Activated T-cell treated with anti-CD3 and anti-CD28 coated beads, Interleukin-2, amount 50 U/mL, for 4 hours (primary cell): ENCODE results near the gene ROR1. TPM values are rescaled to one million over a fixed set of nuclear protein-coding genes. Genes with fewer than 3 reads are reported as not detected.
"Not testable (repeated sequence)": the region's sequence is repeated elsewhere in the genome, so short reads cannot be mapped to it uniquely, and the experiment has no call there.

Source experiments
- ATAC-seq, 2 donors: fragments of 200-7000 bp; cut with Tn5 transposase; one replicate each; pipeline ENCODE4 v1.10.0; 2021
- DNase-seq: peaks from one replicate; pipeline ENCODE4 v3.0.0-alpha.2; 2020
- H3K27me3 Mint-ChIP-seq: one replicate; pipeline ENCODE4 v1.8.0; 2021; ENCODE audit warnings: low read depth, mixed read lengths
- H3K36me3 Mint-ChIP-seq: one replicate; pipeline ENCODE4 v1.8.0; 2022; ENCODE audit warnings: mixed read lengths; ENCODE audit not compliant: insufficient read depth
- H3K4me1 Mint-ChIP-seq: one replicate; pipeline ENCODE4 v1.8.0; 2021; ENCODE audit warnings: low read depth, mixed read lengths
- H3K4me3 Mint-ChIP-seq: one replicate; pipeline ENCODE4 v1.8.0; 2021; ENCODE audit warnings: mild to moderate bottlenecking, moderate library complexity, mixed read lengths
- H3K9me3 Mint-ChIP-seq: one replicate; pipeline ENCODE4 v1.8.0; 2021; ENCODE audit warnings: mixed read lengths
- total RNA-seq, 3 donors: library from RNA; stranded (reverse); gene quantifications; one replicate each; pipeline ENCODE4 v1.2.1, GENCODE V29; 2021

The ROR1 gene
- total RNA-seq, 3 donors from 2014 or later = 0.08 to 0.38 (median 0.18) TPM

DNA sequence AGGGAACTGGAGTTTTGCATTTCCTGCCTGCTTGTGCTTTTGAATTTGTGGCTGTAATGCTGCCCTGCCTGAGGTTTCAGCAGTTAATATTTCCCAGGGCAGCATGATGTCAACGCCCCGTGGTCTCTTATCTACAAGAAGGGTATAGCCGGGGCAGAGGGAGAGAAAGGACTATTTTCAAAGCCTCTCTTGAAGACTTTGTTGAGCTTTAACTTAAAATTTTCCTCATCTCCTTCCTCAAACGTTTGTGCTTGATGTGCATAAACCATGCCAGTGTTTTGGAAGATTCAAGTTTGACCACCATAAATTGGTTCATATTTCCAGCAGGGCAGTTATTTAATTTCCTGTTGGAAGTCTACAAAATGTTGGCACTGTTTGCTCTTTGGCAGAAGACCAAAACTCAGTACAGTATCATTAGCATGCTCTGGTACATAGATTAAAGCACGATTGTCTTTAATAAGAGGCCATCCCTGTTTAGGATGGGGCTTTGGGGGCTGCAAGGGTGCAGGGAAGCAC is 43.4 kb downstream of the ROR1 start:
- no peaks in the 10 kb centered on the region for H3K36me3 Mint-ChIP-seq
- no peaks in the 10 kb centered on the region for H3K9me3 Mint-ChIP-seq
- ATAC-seq (no peak), DNase-seq (no peak)
- H3K27me3 Mint-ChIP-seq = peaks cover 6% of the 10 kb centered on the region
- no peak overlapping the region for H3K4me3 Mint-ChIP-seq
- H3K4me1 Mint-ChIP-seq = no peaks in the 10 kb centered on the region

DNA sequence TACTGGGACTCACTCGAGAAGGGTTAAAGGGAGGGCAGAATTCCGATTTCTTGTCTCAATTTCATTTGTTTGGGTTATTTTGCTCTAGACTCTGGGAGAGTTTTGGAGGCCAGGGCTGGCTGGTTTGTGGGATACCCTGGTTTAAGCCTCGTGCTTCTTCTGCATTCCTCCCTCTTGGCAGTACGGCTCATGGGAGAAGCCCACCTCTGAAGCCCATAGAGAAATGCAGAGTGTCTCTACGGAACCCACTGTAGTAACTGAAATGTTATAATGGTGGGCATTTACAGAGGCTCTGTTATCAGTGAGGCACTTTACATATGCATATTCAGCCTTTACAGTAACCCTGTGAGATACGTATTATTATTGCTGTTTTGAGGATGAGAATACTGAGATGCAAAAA is 43.9 kb downstream of the ROR1 start:
- Mint-ChIP-seq H3K9me3 (no peaks in the 10 kb centered on the region), H3K4me3 (no peak overlapping the region), H3K36me3 (no peaks in the 10 kb centered on the region), H3K27me3 (peaks cover 6% of the 10 kb centered on the region), H3K4me1 (no peaks in the 10 kb centered on the region)
- no peak for DNase-seq
- no peak for ATAC-seq

- no peaks in the 10 kb centered on the region for H3K36me3 Mint-ChIP-seq
- H3K4me1 Mint-ChIP-seq = no peaks in the 10 kb centered on the region
- no peak for DNase-seq
- H3K4me3 Mint-ChIP-seq = no peak overlapping the region
- H3K9me3 Mint-ChIP-seq = no peaks in the 10 kb centered on the region
- H3K27me3 Mint-ChIP-seq = peaks cover 6% of the 10 kb centered on the region
- ATAC-seq = no peak
Observed at GRCh38 chr1:63818567-63819325, 44.9 kb downstream of the ROR1 start.

DNA sequence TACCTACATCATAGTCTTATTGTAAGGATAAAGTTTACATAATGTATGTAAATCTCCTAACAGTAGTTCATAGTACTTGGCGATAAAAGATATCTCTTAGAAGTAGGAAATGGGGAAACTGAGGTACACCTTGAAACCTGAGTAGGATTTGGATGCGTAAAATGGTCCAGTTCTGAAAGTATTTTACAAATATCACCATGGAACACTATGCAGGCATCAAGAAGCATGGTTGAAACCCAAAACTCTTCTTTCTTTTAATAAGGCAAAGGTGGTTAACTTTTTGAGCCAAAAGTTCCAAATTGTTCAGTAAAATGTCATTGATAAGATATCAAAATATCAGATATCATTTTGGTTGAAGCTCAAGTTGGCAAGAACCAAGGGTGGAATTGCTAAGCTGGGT is 46.0 kb downstream of the ROR1 start:
- no peak overlapping the region for H3K4me3 Mint-ChIP-seq
- DNase-seq = no peak

GRCh38 chr1:63821091-63822005 is 47.5 kb downstream of the ROR1 start:
- Mint-ChIP-seq H3K4me1 (no peaks in the 10 kb centered on the region), H3K36me3 (no peaks in the 10 kb centered on the region), H3K27me3 (peaks cover 6% of the 10 kb centered on the region), H3K4me3 (no peak overlapping the region), H3K9me3 (no peaks in the 10 kb centered on the region)
- no peak for DNase-seq
- no peak for ATAC-seq

More for the DNA sequence above, 46.0 kb downstream of the ROR1 start:
- ATAC-seq = no peak
- H3K4me1 Mint-ChIP-seq = no peaks in the 10 kb centered on the region
- H3K27me3 Mint-ChIP-seq = peaks cover 6% of the 10 kb centered on the region
- no peaks in the 10 kb centered on the region for H3K36me3 Mint-ChIP-seq
- H3K9me3 Mint-ChIP-seq = no peaks in the 10 kb centered on the region

DNA sequence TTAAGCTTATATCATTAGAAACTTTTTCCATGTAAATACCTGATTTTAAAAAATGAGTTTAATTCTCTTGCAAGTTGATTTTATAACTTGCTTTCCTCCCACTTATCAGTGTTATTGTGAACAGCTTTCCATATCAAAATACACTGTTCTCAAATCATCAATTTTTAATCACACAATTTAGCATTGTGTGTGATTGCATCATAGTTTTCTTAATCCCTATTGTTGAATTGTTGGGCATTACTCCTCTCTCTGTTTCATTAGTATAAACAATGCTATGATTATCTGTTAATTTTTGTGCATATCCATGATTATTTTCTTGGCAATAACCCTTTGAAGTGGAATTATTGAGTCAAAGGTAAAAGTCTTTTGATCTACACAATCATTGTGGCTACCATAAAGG is 48.7 kb downstream of the ROR1 start:
- Mint-ChIP-seq H3K36me3 (no peaks in the 10 kb centered on the region), H3K4me3 (no peak overlapping the region), H3K4me1 (no peaks in the 10 kb centered on the region), H3K27me3 (peaks cover 5% of the 10 kb centered on the region), H3K9me3 (no peaks in the 10 kb centered on the region)
- ATAC-seq (no peak), DNase-seq (no peak)

DNA sequence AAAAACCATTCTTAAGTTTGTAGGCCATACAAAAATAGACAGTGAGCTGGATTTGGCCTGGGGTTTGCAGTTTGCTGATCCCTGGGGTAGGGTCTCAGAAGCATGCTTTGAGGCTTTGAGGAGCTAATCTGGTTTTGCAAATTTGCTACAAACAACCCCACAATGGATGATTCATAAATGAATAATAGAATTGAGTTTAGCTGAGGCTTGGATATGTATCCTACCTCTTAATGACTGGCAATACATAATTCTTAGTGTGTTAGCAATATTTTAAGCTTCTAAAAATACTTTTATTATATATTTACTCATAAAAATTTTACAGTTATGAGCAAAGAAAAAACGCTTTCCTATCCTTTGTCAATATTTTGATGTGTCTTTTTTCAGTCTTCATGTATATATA is 50.6 kb downstream of the ROR1 start:
- ATAC-seq = no peak
- H3K4me1 Mint-ChIP-seq = no peaks in the 10 kb centered on the region
- DNase-seq = no peak
- H3K4me3 Mint-ChIP-seq = no peak overlapping the region
- no peaks in the 10 kb centered on the region for H3K36me3 Mint-ChIP-seq
- peaks cover 6% of the 10 kb centered on the region for H3K27me3 Mint-ChIP-seq
- H3K9me3 Mint-ChIP-seq = no peaks in the 10 kb centered on the region

DNA sequence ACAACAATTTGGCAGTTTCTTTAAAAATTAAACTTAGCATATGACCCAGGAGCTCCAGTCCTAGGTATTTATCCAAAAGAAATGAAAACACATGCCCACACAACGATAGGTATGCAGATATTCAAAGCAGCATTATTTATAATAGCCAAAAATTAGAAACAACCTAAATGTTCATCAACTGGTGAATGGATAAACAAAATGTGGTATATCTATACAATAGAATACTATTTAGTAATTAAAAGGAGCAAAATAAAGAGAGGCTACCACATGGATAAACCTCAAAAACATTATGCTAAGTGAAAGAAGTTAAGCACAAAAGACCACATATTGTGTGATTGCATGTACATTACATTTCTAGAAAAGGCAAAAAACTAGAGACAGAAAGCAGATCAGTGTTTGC is 51.3 kb downstream of the ROR1 start:
- Mint-ChIP-seq H3K36me3 (no peaks in the 10 kb centered on the region), H3K4me3 (no peak overlapping the region), H3K9me3 (no peaks in the 10 kb centered on the region), H3K27me3 (peaks cover 6% of the 10 kb centered on the region), H3K4me1 (no peaks in the 10 kb centered on the region)
- no peak for ATAC-seq
- DNase-seq = no peak

DNA sequence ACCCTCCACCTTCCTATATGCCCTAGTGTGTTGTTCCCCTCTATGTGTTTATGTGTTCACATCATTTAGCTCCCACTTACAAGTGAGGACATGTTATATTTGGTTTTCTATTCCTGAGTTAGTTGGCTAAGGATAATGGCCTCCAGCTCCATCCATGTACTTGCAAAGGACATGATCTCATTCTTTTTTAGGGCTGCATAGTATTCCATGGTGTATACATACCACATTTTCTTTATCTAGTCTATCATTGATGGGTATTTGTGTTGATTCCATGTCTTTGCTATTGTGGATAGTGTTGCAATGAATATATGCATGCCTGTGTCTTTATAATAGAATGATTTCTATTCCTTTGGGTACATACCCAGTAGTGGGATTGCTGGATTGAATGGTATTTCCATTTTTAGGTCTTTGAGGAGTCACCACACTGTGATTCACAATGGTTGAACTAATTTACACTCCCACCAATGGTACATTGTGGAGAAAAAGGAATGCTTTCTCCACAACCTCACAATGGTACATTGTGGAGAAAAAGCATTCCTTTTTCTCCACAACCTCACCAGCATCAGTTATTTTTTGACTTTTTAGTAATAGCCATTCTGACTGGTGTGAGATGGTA is 52.5 kb downstream of the ROR1 start:
- not testable (repeated sequence) for H3K36me3 Mint-ChIP-seq, H3K4me1 Mint-ChIP-seq, H3K9me3 Mint-ChIP-seq, ATAC-seq, H3K4me3 Mint-ChIP-seq, H3K27me3 Mint-ChIP-seq, DNase-seq

- ATAC-seq = no peak
- H3K4me1 Mint-ChIP-seq = no peaks in the 10 kb centered on the region
- H3K9me3 Mint-ChIP-seq = no peaks in the 10 kb centered on the region
- no peaks in the 10 kb centered on the region for H3K36me3 Mint-ChIP-seq
- DNase-seq = no peak
- peaks cover 6% of the 10 kb centered on the region for H3K27me3 Mint-ChIP-seq
- no peak overlapping the region for H3K4me3 Mint-ChIP-seq
Observed at GRCh38 chr1:63827411-63828321, 53.8 kb downstream of the ROR1 start.

DNA sequence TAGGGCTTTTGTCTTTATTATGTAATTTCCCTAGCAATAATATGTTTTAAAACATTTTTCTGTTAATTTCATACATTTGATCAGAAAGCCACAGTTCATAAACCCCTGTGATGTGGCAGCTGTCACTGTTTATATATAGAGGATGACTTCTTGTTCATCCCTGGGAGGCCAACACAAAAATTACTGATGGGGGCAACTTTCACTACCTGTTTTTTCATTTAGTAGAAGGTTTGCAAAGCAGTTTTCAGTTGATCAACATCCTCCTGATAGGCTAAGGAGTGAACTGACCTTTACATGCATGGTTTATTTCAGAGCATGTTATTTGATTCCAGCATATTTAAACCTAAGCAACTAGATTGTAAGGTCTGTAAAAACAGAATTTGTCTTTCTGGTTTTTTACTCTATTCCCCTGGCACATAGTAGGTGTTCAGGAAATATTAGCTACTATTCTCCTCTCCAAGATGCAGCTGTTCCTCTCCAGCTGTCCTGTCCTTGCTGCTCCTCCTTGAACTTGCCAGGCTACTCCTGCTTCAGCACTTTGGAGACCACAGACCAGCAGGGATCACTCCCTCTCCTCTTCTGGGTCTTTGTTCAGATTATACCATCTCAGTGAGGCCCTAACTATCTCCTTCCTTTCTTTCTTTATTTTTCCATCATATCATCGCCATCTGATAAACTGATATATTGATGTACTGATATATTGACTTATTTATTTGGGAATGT is 54.7 kb downstream of the ROR1 start:
- peaks cover 6% of the 10 kb centered on the region for H3K27me3 Mint-ChIP-seq
- H3K36me3 Mint-ChIP-seq = no peaks in the 10 kb centered on the region
- ATAC-seq (no peak), DNase-seq (no peak)
- no peaks in the 10 kb centered on the region for H3K4me1 Mint-ChIP-seq
- H3K9me3 Mint-ChIP-seq = no peaks in the 10 kb centered on the region
- H3K4me3 Mint-ChIP-seq = no peak overlapping the region

DNA sequence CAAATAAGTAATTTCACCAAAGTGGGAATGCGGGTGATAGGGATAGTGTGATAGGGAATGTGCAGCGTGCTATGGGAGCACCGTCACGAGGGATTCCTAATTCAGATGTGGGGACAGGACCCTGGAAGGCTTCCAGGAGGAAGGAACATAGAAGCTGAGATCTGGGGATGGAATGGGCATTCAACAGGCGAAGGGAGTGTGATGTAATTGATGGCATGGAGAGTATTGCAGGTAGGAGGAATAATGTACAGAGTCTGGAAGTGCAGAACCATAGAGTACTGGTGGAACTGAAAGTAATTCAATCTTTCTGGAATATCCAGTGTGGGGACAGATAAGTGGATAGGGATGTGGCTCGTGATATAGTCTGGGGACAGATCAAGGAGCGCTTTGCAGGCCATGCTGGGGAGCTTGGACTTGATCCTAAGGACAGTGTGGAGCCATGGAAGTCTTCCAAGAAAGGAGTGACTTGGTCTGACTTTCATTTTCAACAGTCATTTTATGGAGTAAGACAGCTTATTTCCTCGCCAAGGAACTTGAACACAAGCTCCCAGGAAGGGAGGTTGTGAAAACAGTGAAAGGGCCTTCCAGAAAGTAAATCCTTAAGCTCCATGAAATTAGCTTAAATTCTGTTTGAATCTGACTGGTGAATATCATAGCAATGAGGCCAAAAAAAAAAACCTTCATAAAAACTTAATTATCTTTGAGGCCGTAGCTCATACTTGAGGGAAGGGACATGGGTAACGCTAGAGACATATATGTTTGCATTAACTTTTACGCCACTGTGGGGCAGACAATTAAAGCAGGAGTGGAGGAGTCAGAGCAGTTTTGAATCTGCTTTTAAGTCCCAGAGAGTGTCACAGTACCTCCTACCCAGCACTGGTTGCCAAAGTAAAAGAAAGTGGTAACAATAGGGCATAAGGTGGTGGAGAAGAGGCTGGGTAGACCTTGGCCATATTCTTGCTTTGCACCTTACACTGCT is 55.8 kb downstream of the ROR1 start:
- H3K9me3 Mint-ChIP-seq = no peaks in the 10 kb centered on the region
- DNase-seq (no peak), ATAC-seq (no peak)
- H3K27me3 Mint-ChIP-seq = peaks cover 6% of the 10 kb centered on the region
- no peak overlapping the region for H3K4me3 Mint-ChIP-seq
- no peaks in the 10 kb centered on the region for H3K36me3 Mint-ChIP-seq
- H3K4me1 Mint-ChIP-seq = no peaks in the 10 kb centered on the region
